NCI-H1436 treated with DMSO at 0.1 percent for 48 hours (cell line): ENCODE measurements around the gene MAGI2.
"Not testable (repeated sequence)": the region's sequence is repeated elsewhere in the genome, so short reads cannot be mapped to it uniquely, and the experiment has no call there.

Source experiments
- DNase-seq: peaks from one replicate; lab custom pipeline; 2025; lab: John Stamatoyannopoulos, UW

The MAGI2 gene

DNA sequence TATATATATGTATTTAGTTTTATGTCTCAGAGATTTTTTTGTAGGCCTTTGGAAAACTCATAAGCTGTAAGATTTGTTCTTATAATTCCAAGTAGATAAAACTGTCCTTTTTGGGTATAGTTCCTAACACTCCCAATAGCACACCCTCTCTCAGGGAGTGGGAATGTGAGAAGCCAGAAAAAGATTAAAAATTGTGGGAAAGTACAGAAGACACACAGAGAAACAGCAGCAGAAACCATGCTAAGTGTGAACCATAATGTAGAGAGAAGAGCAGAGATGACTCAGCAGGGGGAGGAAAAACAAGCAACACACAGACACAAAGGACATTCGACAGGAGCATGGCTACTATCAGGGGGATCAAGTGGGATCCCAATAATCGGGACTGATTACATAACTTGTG lies 401.6 kb downstream of the MAGI2 start:
- no peak for DNase-seq

GRCh38 chr7:79050603-79051002 lies 402.9 kb downstream of the MAGI2 start:
- no peak for DNase-seq

- no peak for DNase-seq
Observed at GRCh38 chr7:79046061-79046460, 407.4 kb downstream of the MAGI2 start.

GRCh38 chr7:79037001-79037400 lies 416.5 kb downstream of the MAGI2 start:
- no peak for DNase-seq

DNA sequence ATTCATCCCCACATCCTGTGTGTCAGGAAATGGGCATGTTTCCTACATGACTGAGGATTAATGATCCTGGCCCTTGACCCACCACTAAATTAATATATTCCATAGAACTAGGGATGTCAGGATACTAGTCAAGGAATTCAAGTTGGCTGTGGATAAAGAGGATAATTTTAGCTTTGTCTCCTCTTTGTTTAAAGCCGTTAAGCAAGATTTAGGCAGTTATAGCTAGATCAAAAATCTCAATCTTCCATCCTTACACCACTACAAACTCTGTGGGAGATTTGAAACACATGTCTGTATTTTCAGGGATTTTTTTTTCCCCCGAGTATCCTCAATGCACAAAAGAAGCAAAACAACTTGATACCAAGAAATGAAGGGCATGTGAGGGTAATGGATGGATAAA lies 417.1 kb downstream of the MAGI2 start:
- no peak for DNase-seq

DNA sequence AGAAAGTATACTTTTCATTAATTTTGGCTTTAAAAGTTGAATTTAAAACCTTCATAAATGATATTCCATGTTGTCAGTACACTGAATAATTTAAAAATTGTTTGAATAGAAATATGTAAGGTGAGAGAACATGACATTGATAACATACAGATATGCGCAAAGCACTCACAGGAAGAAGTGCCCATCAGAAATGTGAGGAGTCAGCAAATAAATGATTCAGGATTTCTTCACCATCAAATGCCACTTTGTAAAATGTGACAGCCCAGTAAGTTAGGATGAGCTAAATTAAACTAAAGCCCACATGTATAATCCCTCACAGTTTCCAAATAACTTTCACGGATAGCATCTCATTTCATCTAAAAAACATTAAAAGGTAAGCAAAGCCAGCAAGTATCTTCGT lies 417.6 kb downstream of the MAGI2 start:
- DNase-seq: no peak

DNA sequence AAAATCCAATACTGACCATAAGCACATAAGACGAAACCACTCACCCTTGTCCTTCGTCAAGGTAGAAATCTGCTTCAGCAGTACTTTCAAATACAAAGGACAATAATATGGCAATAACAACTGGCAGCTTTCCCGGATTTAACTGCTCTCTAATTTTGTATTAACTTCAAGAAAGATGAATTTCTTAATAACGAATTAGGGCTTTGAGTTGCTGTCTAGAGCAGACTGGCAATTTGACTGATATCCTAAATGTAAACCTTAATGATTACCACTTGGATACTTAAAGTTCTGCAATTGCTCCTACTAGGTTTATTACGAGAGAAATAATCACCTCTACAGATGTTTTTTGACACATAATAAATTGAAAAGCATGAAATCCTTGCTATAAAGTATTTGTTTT lies 418.7 kb downstream of the MAGI2 start:
- DNase-seq: no peak

GRCh38 chr7:79019711-79020110 lies 433.8 kb downstream of the MAGI2 start:
- DNase-seq: not testable (repeated sequence)

DNA sequence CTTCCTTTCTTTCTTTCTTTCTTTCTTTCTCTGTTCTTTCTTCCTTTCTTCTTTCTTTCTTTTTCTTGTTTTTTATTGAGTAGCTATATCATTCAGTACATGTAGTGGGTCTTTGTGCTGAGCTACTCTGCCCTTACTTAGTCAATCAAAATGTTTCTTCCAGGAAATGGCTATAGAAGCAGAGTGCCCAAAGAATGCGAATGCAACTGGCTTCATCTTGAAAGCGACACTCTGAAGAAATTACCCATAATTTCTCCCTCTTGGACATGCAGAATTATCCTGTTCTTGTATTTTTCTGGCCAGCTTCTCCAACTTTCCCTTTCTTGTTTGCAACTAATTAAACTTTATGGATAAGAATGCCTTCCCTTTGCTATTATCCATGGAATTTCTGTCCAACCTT lies 441.5 kb downstream of the MAGI2 start:
- no peak for DNase-seq

DNA sequence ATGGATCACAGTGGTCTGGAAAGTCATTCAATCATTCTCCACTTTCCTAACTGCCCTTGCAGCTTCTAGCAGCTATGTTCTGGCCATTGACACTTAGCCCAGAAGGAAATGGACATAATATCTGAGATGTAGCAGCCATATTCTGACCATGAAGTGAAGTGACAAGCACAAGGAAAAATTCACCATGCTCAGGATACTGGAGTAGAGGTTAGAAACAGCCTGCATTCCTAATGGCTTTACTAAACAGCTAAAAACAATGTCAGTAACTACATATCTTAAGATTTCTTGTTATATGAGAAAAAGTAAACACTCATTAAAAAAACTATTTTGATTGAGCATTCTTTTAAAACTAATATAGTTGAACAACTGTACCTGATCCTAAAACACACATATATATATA lies 443.8 kb downstream of the MAGI2 start:
- DNase-seq: no peak

GRCh38 chr7:79008786-79009185 lies 444.7 kb downstream of the MAGI2 start:
- no peak for DNase-seq

DNA sequence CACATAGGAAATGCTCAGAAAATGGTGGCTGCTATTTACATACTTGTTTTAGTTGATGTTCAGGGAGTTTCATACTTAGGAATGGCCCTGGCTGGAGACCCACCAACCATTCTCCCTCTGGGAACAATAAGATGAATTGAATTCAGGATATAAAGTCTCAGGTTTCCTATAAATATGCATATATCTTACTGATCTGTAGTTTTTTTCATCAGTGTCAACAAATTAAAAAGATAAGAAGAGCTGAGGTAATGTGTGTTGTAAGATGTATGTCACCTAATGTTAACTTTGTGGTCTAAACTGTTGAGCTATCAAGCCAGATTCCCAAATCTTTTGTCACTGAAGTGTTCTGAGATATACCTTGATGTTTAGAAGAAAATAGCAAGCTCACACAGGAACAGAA lies 457.5 kb downstream of the MAGI2 start:
- DNase-seq: no peak

DNA sequence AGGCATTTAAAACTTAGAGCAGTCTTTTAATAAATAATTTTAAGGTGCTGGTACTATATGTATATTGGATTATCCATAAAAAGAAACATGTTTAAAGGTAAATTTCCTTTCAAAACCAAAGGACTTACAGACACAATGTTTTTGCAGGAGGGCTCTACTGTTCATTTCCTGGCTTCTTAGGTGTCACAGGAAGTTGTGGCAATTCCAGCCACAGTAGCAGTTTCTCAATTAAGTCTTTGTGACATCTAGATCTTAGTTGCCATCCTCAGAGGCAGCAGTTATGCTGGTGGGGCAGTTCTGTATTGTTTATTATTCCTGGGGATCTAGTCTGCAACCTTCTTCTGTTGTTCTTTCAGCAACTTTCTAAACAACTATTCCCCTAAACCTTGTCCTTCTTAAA lies 460.1 kb downstream of the MAGI2 start:
- DNase-seq: no peak

DNA sequence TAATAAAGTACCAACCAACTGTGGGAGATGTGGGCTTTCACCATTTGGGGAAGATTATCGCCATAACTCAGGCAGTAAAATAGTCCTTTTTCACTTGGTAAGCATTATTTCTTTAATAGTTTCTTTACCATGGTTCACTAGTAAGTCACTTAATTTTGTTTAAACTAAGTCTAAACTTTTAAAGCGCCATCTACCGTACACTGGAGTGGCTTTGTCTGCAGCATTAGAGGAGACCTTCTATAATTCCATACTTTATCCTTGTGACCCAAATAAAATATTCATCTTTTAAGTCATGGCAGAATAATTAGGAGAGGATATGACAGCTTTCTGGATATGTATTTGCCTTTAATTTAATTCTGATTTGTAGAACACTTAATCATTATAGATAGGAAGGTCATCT lies 468.0 kb downstream of the MAGI2 start:
- no peak for DNase-seq

DNA sequence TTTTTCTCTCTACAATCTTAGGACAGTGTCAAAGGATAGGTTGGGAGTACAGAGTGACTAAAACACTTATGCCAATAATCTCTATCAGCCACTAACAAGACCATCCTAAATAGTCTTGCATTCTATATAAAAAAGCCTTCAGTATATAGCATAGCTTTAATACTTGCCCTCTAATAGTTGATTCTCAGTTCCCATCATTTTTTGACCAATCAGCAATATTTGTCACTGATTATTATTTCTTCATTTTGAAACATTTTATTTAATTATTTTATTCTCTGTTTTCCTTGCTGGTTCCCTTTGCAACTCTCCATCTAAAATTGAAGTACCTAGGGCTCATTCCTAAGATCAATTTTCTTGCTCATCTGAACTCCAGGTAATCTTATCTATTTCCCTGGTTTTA lies 470.0 kb downstream of the MAGI2 start:
- DNase-seq: no peak

DNA sequence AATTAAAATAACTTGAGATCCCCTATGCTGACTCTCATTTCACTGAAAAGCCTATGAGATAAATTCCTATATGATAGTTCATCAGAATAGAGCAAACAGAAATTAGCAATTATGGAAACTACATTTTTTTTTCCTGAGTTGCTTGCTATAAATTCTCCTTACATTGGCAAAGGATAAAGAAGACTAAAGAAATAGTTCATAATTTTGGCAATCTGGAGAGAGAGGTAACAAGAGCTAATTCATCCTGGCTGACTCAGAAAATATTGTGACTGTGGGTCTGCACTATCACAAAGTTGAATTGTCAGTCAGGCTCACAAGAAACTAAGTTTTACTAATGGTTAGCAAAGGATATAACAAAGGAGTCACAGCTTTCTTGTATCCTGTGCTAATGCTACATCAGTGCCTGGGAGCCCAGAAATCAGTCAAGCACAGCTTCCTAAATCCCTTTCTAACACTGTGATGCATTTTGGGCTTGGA lies 483.0 kb downstream of the MAGI2 start:
- no peak for DNase-seq

- DNase-seq: no peak
Observed at GRCh38 chr7:78968951-78969350, 484.5 kb downstream of the MAGI2 start.

DNA sequence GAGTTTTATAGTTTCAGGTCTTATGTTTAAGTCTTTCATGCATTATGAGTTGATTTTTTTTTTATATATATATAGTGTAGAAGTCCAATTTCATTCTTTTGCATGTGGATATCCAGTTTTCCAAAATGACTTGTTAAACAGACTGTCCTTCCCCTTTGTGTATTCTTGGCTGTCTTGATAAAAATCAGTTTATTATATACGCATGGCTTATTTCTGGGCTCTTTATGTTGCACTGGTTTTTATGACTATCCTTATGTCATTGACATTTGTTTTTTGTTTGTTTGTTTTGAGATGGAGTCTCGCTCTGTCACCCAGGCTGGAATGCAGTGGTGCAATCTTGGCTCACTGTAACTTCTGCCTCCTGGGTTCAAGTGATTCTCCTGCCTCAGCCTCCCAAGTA lies 485.9 kb downstream of the MAGI2 start:
- DNase-seq: not testable (repeated sequence)

DNA sequence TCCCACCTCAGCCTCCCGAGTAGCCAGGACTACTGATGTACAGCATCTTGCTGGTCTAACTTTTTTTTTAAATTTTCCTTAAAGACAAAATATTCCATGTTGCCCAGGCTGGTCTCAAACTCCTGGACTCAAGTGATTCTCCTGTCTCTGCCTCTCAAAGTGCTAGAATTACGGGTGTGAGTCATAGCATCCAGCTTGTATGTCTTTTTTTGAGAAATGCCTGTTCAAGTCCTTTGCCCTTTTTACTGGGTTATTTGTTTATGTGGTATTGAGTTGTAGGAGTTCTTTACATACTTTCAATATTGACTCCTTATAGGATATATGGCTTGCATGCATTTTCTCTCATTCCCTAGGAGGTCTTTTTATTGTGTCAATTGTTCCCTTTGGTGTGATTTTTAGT lies 486.4 kb downstream of the MAGI2 start:
- no peak for DNase-seq

GRCh38 chr7:78959477-78959876 lies 494.0 kb downstream of the MAGI2 start:
- no peak for DNase-seq

GRCh38 chr7:78955329-78955728 lies 498.1 kb downstream of the MAGI2 start:
- DNase-seq: no peak

GRCh38 chr7:78953726-78954363 lies 499.6 kb downstream of the MAGI2 start:
- no peak for DNase-seq

GRCh38 chr7:78953090-78953489 lies 500.4 kb downstream of the MAGI2 start:
- no peak for DNase-seq

GRCh38 chr7:78939669-78940068 lies 513.8 kb downstream of the MAGI2 start:
- DNase-seq: no peak

DNA sequence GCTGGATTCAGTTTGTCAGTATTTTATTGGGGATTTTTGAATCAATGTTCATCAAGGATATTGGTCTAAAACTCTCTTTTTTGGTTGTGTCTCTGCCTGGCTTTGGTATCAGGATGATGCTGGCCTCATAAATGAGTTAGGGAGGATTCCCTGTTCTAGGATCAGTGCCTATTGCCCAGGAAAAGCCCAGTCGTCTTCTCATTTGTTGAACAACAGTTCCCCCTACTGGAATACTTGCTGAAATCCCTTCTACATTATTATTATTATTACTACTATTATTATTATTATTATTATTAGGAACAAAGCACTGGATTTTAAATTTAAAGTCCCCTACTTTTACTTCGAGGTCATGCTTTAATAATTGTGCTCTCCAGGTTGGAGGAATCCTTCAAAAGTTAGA lies 528.9 kb downstream of the MAGI2 start:
- DNase-seq: no peak
